Stimulated activated naive CD8-positive, alpha-beta T cell treated with anti-CD3 and anti-CD28 coated beads, Interleukin-15, Interleukin-2, amounts not matched to agents 100 U/mL and 50 U/mL, for 24 hours (primary cell): ENCODE results near the gene ACADL.

ENCODE experiments used
- ATAC-seq: fragments of 150-1000 bp; cut with Tn5 transposase; one replicate; pipeline ENCODE4 v1.10.0; 2021
- DNase-seq: peaks from one replicate; pipeline ENCODE4 v3.0.0; 2021

ACADL gene

DNA sequence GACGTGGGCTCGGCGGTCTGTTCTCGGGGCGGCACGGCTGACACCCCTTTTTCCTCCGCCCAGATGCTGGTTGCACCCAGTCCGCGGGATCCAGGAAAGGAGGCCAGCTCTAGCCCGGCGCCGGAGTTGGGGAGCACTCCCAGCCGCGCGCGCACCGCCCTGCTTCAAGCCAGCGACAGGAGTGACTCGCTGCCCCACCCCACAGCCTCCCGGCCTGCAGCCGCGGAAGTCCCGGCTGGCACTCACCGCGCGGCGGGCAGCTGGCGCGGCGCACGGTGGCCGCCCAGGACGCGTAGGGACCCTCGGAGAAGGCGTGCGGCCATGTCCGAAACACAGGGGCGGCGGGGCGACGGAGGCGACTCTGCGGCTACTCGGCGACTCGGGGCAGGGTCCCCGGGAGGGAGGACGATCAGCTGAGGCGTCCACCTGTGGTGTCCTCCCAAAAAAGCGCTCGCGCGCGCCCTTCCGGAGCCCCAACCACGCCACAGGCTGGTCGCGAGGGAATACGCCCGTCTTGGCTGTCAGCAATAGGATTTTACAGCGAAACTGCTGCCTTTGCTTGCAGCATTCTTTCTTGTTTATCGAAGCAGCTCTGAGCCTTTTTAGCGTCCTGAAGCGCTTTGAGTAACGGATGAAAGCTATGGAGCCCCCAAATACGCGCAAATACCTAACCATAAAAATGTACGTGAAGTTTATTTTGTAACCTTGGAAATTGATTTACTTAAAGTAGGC, at the start of gene ACADL:
Gene ACADL (minus strand): TSS at position 507 of the 732 bp plus-strand sequence. CDS start 184 bp downstream, at position 323.
- ATAC-seq, result peak; percentile 84

DNA sequence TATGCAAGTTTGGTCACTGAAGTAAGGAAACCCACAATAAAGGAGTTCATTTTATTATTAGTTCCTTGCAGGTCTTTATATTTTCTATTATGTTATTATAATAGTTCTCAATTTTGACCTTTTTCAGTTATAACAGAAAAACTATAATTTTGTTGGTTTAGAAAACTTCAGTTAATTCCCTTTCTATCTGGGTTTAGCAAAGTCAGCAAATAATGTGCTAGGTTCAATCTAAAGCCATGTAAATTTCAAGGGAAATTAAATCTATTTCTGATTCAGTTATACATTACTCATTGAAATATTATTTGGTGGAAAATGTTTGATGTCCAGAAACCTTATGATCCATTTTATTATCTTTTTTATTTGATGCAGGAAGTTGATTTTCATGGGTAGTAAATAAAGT, 46.1 kb upstream of the ACADL start:
- ATAC-seq (no peak), DNase-seq (no peak)

More for the DNA sequence above, at the start of gene ACADL:
- DNase-seq, result peak; percentile 29

DNA sequence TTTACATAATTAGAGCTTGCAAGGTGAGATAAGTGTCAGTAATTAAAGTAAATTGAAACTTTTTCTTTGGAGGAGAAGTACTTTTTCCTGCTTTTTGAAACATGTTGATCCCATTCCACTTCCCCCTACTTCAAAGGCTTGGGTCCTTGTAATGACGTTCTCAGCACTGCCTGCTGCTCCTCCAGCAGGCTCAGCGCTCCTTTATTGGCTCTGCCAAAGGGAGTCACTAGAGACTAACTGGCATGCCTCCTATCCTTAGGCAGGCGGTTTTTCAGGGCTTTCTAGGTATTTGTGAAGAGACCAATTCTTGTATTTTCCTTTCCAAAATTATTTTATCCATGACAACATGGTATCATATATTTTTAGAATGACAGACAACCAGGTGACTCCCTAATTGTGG, 43.9 kb upstream of the ACADL start:
- ATAC-seq (no peak), DNase-seq (no peak)

DNA sequence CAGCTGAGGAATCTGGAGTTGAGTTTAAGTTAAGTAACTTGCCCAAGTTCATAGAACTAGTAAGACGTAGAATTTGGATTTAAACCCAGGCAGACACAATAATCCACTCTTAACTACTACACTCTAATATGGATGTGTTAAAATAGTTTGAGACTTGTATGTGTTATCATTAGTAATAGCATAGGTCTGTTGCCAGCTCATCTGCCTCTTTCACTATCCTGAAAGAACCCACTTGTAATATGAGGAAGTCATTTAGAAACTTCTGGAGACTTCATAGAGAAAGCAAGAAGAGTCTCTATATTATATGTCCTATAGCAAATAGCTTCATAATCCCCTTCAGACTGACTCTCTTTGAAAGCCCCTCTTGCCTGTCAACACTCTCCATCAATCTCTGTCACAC, 43.0 kb upstream of the ACADL start:
- DNase-seq (no peak), ATAC-seq (no peak)

DNA sequence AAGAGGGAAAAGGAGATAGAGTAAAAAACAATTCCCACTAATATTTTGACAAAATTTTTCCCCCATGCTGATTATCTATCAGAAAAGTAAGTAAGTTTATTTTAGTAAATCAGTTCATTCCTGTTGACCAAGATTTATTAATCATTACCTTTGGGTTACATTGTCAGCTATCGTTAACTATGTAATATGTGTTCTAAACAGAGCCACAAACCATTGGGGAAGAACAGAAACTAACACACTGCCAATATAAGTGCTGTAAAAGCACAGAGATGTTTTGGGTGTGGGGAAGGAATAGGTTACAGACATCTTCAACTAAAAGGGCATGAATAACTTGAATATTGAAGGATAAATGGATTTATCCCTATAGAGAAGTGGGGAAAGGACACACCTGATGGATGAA, 42.5 kb upstream of the ACADL start:
- ATAC-seq, result no peak

DNA sequence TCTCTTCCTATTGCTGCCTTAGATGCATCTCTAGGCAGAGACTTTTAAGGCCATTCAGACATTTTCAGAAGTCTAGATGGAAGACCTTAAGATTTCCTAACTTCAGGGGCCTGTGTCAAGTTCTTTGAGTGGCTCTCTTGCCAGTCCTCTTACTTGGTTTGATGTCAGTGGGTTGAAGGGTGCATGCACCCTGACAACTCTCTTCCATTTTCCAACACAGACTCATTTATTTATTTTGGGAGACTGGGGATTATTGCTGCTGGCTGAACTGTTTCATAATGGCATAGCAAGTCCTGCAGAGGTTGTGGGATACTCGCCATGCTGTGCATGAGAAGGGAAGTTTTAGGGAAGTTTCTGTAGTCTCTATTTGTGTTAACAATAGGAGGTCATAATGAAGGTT, 39.0 kb upstream of the ACADL start:
- ATAC-seq (no peak), DNase-seq (no peak)

More for the DNA sequence above, 42.5 kb upstream of the ACADL start:
- no peak for DNase-seq

DNA sequence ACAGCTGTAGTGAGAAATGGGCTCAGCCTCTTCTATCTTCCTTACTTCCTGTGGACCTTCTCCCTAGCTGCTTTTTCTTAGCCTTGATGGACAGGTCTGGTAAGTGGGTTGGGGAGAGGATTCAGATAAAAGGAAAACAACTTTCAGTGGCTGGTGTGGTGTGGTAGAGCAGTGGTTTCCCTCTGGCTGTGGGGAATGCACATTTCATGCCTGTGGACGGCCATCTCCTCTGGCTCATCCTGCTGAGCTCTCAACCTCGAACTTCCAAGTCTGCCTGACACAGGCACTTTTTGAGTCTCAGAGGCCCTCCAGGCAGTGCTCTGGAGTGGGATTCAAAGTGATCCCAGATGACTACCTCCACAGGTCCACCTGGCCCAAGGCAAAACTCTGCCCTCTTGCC, 38.6 kb upstream of the ACADL start:
- ATAC-seq (no peak), DNase-seq (no peak)

DNA sequence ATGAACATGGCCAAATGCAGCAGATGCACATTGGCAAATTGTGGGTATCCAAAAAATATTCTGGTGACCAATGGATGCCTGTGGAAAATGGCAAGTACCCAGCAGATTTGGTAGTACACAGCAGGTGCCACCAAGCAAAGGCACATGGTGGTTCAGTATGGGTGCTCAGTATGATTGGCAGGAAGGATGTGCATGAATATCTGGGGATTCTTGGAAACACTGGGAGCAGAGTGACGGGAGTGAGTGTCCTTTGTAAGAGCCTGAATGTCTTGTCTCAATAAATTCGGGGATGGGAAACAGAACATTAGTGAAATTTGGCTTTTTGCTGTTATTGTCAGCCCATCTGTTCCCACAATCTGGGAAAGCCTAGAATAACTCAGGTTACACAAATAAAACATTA, 36.8 kb upstream of the ACADL start:
- DNase-seq (no peak), ATAC-seq (no peak)

DNA sequence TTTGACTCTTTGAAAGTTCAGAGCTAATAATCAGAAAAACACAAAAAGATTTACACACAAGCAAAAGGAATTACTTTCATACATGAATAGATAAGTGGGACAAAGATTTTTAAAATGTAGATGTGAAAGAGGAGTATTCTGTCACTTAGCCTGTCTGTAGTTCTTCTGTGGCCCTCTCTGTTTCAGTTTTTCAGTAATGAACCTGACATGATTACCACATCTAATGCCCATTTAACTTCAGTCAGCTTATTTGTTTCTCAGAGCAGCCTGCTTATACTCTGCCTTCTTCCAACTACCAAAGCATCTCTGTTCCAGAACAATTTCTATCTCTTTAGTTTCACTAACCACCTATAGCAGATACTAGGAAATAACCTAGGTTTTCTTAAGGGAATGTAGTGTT, 34.4 kb upstream of the ACADL start:
- DNase-seq (no peak), ATAC-seq (no peak)

DNA sequence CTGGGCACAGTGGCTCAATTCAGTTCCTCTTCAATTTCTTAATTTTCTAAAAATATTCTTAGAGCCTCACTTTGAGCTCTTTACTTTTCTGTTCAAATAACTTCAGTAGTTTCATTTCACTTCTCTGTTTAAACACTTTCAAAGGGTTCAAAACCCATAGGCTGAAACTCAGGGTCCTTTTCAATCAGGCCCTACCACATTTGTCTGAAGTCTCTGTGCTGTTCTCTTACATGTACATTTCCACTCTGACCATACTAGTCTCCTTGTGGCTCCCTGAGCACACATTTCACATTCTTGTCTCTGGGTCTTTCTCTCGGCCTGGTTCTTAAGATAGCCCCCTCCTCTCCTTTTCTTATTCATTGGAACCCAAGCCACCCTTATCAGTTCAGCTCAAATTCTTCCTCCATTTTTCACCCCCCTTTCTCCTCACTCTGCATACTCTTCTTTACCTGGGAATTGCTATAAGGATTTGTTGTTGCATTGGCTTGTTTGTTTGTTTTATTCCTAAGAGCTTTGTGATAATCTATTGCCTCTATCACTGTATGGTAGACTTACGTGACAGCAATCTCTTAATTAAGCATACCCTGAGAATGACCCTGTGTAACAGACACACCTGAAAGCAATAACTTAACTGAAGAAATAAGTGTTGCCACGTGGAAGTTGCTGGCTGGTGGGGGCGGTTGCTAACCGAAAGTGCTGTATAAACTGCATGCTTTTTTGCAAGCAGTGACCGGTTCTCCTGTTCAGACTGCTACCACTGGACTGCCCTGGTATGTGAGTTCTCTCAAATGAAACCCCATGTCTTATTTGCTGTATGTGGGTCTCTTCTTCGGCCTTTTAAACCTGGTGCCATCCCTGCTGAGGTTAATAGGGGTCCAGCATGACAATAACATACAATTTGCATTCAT, 27.7 kb upstream of the ACADL start:
- DNase-seq, result no peak
- ATAC-seq, result no peak

DNA sequence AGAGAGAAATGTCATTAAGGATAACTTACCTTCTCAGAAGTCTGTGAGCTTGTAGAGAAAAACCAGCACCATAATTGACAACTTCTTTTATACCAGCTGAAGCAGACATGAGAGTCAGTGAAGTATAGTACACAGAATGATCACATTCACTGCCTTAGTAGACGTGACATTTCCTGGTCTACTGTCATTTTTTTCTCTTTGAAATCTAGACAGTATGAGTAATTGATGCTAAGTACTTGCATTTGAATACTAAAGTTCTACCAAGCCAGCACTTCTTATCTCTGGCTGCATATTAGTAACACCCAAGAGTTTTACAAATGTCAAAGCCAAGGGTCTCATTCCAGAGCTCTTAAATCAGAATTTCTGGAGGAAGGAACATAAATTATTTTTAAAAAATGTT, 25.4 kb upstream of the ACADL start:
- no peak for DNase-seq
- ATAC-seq, result no peak

DNA sequence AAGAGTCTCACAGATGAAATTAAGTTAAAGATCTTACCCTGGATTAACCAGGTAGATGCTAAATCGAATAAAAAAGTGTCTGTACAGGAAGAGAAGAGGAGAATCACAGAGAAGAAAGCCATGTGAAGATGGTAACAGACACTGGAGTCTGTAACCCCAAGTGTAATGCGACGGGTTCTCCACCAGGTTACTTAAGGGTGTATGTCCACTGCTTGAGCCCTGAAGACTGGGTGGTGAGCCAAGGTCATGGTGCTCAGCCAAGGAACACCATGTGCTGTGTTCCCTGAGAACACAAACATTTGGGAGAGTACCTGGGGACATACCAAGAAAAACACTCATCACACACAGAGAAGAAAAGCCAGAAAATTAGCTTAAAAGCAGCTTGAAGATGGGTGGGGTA, 8.2 kb upstream of the ACADL start:
- DNase-seq (no peak), ATAC-seq (no peak)

DNA sequence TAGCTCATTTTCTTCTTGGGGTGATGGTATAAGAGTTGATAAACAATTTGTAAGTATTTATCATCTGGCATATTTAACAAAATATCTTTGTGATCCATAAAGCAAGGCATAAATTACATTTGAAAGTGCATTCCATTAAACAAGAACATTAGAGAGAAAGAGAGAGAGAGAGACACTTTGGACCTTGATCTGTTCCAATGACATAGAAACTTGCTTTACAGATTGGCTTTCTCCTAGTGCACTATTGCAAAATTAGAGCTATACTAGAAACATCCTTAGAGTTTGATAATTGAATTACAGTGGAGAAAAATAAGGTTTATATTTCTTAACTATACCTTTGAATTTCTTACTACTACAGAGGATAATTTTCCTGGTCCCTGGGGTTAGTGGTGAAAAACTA, 5.7 kb upstream of the ACADL start:
- no peak for ATAC-seq
- DNase-seq, result no peak

DNA sequence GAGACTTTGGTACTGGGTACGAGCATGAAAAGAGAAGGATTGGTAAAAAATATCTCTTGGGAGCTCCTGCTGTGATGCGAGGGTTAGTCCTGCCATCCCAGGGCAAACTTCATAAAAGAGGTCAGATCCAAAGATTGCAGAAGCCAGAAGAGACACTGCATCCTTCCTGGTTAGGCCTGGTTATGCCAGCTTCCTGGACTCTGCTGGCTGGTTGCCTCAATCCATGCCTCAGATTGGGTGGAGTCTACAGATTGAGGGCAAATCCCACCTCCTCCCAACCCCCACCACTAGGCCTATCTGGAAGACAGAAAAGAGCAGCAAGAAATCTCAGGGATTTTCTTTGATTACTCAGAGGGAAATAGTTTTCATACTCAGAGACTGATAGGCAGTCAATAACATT, 5.3 kb upstream of the ACADL start:
- no peak for DNase-seq

DNA sequence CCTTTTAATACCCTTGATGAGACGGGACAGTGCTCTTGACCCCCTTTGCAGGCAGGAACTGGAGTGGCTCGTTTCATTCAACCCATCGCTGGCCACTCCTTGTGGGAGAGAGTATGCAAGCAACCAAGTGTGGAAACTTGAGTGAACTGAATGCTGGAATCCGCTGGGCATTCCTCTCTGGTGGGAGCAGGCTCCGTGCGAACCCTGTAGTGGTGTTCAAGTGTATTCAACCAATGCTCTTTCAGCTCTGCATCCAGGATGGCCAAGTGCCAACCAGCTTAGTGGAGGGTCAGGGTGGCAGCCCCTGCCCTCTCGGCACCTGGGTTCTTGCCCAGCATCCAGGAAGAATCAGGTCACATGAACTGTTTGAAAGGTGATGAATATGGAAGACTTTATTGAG, 3.3 kb upstream of the ACADL start:
- ATAC-seq, result no peak
- no peak for DNase-seq

More for the DNA sequence above, 5.3 kb upstream of the ACADL start:
- ATAC-seq, result no peak

DNA sequence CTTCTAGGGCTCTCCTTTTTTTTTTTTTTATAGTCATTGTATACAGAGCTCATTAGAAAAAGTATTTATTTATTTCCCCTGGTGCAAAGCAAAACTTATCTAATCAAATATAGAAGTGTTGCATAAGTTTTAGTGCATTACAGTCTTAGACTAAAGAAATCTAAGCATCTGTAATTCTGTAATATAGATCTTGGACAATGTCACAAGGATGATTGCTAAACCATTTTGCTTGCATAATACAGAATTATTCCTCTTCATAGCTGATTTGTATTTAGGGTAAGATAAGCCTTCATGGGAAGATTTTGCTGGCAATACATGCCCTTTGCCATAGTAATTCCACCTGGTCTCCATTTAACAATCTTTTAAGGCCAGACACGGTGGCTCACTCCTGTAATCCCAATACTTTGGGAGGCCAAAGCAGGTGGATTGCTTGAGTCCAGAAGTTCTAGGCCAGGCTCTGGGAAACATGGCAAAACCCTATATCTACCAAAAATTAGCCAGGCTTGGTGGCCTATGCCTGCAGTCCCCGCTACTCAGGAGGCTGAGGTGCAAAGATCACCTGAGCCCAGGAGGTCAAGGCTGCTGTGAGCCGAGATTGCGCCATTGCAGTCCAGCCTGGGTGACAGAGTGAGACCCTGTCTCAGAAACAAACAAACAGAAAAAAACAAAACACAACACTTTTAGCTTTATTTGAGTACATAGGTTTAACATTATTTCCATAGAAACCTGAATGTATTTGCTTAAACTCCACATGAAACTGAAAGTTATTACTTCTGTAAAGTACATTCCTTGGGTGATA, 2.2 kb upstream of the ACADL start:
- no peak for ATAC-seq
- DNase-seq, result no peak

DNA sequence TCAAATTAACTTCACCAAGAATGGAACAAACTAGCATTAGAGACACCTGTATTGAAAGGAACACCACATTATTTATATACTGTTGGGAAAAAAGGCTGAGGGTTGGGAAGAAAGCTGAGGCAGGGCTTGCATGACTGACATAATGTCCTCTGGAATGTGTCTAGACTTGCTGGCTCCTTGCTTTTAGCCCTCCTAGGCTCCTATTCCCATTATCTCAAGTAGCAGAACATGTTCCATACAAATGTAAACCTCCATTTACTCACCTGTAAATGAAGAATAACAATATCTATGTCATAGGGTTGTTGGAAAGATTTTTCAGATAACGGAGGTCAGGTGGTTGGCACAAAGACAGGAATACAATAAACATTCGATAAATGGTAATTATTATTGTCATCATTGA, 976 bp upstream of the ACADL start:
- ATAC-seq, result no peak
- no peak for DNase-seq

DNA sequence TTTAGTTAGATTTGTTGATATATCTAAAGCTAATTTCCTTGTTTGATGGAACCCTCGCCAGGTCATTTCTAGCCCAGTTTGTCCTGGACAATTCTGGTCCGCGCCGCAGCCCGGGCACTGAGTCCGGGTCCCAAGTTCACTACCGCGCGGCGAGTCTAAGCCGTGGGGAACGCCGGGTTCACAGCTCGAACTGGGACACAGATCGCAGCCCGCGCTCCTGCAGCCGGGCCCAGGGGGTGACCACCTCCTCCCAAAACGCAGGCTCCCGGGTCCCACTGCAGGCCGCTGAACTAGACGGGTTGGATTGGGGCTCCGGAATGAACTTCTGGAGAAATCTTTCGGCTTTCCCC, 681 bp downstream of the ACADL start:
- DNase-seq (no peak), ATAC-seq (no peak)

DNA sequence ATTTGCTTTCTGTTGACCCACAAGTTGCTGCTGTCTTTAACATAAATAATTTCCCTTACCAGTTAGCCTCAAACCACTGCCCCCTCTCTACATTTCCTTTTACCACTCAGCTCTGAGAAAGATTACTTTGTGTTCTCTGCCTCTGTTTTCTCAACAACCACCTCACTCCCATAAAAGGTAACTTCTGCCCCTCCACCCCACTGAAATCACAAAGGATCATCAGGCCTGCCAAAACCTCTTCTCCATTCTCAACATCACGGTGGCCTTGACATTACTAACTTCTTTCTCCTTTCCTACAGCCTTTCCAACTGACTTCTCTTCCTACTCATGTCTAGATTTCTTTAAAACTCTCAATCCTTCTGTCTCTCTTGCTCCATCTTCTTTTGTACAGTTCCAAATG, 10.1 kb downstream of the ACADL start:
- ATAC-seq, result no peak

DNA sequence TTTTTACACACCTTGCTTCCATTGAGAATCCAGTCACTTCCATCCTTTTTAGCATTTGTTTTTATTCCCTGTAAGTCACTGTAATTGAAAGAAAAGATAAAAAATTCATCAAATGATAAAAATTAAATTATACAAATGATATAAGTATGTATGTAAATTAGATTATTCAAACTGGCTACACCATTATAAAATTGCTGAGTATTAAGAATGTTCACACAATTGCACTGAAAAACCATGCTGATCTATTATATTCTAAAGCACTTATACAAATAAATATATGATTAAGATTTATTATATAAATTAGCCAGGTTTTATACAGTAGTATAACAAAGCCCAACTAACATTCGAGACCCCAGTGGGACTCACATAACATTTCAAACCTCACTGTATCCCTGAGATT, 15.1 kb downstream of the ACADL start:
- ATAC-seq (no peak), DNase-seq (no peak)

More for the DNA sequence above, 10.1 kb downstream of the ACADL start:
- DNase-seq, result no peak

DNA sequence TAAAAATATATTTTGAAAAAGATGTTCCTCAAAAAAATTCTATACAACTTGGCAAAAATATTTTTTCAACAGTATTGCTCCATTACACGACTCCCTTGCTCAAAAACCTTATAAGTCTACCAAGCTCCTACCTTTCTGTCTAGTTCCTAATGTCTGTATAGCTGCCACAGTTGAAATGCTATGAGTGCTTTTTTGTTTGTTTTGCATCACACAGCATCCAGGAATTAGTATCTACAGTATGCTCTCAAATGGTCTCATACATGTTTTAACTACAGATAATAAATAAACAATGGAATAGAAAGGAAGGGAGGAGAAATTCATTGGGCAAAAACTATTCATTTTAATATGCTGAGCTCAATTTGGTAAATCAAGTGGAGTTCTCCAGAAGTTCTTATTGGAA, 17.3 kb downstream of the ACADL start:
- DNase-seq (no peak), ATAC-seq (no peak)

DNA sequence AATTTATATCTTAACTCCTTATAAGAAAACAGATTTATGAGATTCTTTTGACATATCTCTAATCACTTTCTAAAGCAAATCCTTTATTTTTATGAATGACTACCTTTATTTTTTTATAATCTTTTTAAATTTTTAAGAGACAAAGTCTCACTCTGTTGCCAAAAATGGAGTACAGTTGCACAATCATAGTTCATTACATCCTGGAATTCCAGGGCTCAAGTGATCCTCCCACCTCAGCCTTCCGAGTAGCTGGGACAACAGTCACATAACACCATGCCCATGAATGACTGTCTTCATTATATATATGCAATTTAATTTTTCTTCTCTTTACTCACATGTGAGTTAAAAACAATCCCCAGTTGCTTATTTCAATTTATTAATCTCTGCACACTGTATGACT, 21.7 kb downstream of the ACADL start:
- ATAC-seq (no peak), DNase-seq (no peak)

DNA sequence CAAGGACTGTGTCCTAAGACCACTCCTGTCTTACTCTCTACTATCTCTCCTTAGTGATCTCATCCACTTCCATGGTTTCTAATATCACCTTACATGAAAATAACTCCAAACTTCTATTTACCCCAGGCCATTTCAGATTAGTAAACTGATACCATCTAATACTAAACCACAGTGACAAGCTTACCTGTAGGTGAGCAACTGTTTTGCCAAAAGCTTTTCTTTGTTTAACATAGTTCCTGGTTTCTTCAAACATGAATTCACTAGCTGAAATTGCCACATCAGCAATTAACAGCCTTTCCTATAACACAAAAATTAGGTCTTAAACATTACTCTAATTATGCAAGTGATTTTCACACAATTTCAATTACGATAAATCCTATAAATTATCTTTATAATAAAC, 22.1 kb downstream of the ACADL start:
- no peak for DNase-seq
- ATAC-seq, result no peak
